GM19035 (cell line): ENCODE measurements around the gene ABCA12.
A peak's percentile ranks its signal among the peaks of the same experiment; 100 is the strongest.
"Not testable (repeated sequence)": the region's sequence is repeated elsewhere in the genome, so short reads cannot be mapped to it uniquely, and the experiment has no call there.

Source experiments
- ATAC-seq: cut with Tn5 transposase; IDR thresholded peaks from one replicate; pipeline ENCODE4 v1.9.1; 2021; ENCODE audit not compliant: unreplicated experiment

ABCA12 gene

GRCh38 chr2:215138479-215138878 is at the start of gene ABCA12:
Gene ABCA12 (minus strand): TSS chr2:215138626. CDS start chr2:215138208, 418 bp downstream.
- ATAC-seq = no peak

- no peak for ATAC-seq
Observed at GRCh38 chr2:215188078-215188477, 49.7 kb upstream of the ABCA12 start.

GRCh38 chr2:215186021-215186420 is 47.6 kb upstream of the ABCA12 start:
- no peak for ATAC-seq

- no peak for ATAC-seq
Observed at GRCh38 chr2:215178121-215178520, 39.7 kb upstream of the ABCA12 start.

GRCh38 chr2:215171796-215172195 is 33.4 kb upstream of the ABCA12 start:
- no peak for ATAC-seq

- ATAC-seq = peak; percentile 72
Observed at GRCh38 chr2:215171151-215171550, 32.7 kb upstream of the ABCA12 start.

- ATAC-seq = not testable (repeated sequence)
Observed at GRCh38 chr2:215166505-215166904, 28.1 kb upstream of the ABCA12 start.

- ATAC-seq = not testable (repeated sequence)
Observed at GRCh38 chr2:215163319-215163718, 24.9 kb upstream of the ABCA12 start.

- no peak for ATAC-seq
Observed at GRCh38 chr2:215161301-215161829, 22.9 kb upstream of the ABCA12 start.

GRCh38 chr2:215160081-215160480 is 21.7 kb upstream of the ABCA12 start:
- no peak for ATAC-seq

- no peak for ATAC-seq
Observed at GRCh38 chr2:215156453-215156852, 18.0 kb upstream of the ABCA12 start.

- no peak for ATAC-seq
Observed at GRCh38 chr2:215149894-215150293, 11.5 kb upstream of the ABCA12 start.

GRCh38 chr2:215149486-215149885 is 11.1 kb upstream of the ABCA12 start:
- ATAC-seq = no peak

- no peak for ATAC-seq
Observed at GRCh38 chr2:215149060-215149459, 10.6 kb upstream of the ABCA12 start.

GRCh38 chr2:215145611-215146010 is 7.2 kb upstream of the ABCA12 start:
- no peak for ATAC-seq

- no peak for ATAC-seq
Observed at GRCh38 chr2:215144106-215144875, 5.9 kb upstream of the ABCA12 start.

GRCh38 chr2:215143458-215143857 is 5.0 kb upstream of the ABCA12 start:
- no peak for ATAC-seq

- no peak for ATAC-seq
Observed at GRCh38 chr2:215141706-215142105, 3.3 kb upstream of the ABCA12 start.

- ATAC-seq = no peak
Observed at GRCh38 chr2:215140166-215140707, 1.8 kb upstream of the ABCA12 start.

GRCh38 chr2:215137741-215138340 is 585 bp downstream of the ABCA12 start:
- no peak for ATAC-seq

- no peak for ATAC-seq
Observed at GRCh38 chr2:215137329-215137686, 1.1 kb downstream of the ABCA12 start.

GRCh38 chr2:215136669-215137328 is 1.6 kb downstream of the ABCA12 start:
- peak; percentile 48 for ATAC-seq
